ENCODE data around the gene TUBB2B. TPM values are rescaled to one million over a fixed set of nuclear protein-coding genes. Genes with fewer than 3 reads are reported as not detected.

TUBB2B gene
- total and polyA plus RNA-seq, 4 donors = 0.22 to 4.6 (median 3.2) TPM

DNA sequence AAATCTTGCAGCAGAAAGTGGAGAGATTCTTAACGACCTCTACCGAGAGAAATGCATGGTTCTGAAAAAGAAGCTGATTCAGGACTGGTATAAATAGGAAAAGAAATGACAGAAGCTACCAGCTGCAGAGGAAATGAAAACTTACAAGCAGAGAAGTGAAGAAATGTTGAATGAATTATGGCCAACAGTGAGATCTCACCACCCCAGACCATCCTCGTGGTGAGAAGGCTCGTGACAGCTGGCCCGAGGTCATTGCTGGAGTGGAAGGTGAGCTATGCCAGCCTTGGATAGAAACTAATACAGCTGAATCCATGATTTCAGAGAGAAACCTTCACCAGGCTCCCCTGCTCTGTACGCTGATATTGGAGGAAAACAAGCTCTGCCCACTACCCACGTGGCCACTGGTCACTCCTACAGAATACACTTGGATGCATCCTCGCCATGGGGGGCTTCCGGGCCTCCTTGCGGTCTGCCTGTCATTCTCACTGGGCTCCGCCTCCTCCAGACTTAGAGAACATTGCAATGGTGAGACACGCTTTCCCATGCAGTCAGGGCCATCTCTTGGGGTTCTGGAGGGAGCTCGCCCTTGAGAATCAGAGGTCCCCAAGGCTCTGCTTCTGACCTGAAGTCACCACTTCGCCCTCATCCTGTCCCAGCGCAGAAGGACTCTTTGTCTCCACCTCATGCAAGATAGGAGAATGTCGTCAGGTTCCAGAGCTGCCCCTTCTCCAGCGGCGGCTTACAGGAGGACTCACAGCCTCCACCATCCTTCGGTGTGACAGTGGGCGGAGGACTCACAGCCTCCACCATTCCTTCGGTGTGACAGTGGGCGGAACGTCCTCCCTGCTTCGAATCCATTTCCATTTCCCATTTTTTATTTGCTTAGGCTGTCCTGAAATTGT is 10.6 kb upstream of the TUBB2B start:
- TF ChIP-seq, protein P1, sequence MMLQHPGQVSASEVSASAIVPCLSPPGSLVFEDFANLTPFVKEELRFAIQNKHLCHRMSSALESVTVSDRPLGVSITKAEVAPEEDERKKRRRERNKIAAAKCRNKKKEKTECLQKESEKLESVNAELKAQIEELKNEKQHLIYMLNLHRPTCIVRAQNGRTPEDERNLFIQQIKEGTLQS (IDR thresholded peaks at IDR 0.05) = no peak
- TF ChIP-seq YY1 (IDR thresholded peaks at IDR 0.05) = no peak
- TF ChIP-seq TAF1 (conservative IDR thresholded peaks at IDR 0.05) = no peak
- TF ChIP-seq, protein P2, sequence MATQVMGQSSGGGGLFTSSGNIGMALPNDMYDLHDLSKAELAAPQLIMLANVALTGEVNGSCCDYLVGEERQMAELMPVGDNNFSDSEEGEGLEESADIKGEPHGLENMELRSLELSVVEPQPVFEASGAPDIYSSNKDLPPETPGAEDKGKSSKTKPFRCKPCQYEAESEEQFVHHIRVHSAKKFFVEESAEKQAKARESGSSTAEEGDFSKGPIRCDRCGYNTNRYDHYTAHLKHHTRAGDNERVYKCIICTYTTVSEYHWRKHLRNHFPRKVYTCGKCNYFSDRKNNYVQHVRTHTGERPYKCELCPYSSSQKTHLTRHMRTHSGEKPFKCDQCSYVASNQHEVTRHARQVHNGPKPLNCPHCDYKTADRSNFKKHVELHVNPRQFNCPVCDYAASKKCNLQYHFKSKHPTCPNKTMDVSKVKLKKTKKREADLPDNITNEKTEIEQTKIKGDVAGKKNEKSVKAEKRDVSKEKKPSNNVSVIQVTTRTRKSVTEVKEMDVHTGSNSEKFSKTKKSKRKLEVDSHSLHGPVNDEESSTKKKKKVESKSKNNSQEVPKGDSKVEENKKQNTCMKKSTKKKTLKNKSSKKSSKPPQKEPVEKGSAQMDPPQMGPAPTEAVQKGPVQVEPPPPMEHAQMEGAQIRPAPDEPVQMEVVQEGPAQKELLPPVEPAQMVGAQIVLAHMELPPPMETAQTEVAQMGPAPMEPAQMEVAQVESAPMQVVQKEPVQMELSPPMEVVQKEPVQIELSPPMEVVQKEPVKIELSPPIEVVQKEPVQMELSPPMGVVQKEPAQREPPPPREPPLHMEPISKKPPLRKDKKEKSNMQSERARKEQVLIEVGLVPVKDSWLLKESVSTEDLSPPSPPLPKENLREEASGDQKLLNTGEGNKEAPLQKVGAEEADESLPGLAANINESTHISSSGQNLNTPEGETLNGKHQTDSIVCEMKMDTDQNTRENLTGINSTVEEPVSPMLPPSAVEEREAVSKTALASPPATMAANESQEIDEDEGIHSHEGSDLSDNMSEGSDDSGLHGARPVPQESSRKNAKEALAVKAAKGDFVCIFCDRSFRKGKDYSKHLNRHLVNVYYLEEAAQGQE (IDR thresholded peaks at IDR 0.05) = no peak
- TF ChIP-seq NR2F2 (IDR thresholded peaks at IDR 0.05) = no peak
- no peak for TF ChIP-seq SP1 (IDR thresholded peaks at IDR 0.05)
- no peak for TF ChIP-seq FOXA1 (IDR thresholded peaks at IDR 0.05)
- TF ChIP-seq, protein P3, sequence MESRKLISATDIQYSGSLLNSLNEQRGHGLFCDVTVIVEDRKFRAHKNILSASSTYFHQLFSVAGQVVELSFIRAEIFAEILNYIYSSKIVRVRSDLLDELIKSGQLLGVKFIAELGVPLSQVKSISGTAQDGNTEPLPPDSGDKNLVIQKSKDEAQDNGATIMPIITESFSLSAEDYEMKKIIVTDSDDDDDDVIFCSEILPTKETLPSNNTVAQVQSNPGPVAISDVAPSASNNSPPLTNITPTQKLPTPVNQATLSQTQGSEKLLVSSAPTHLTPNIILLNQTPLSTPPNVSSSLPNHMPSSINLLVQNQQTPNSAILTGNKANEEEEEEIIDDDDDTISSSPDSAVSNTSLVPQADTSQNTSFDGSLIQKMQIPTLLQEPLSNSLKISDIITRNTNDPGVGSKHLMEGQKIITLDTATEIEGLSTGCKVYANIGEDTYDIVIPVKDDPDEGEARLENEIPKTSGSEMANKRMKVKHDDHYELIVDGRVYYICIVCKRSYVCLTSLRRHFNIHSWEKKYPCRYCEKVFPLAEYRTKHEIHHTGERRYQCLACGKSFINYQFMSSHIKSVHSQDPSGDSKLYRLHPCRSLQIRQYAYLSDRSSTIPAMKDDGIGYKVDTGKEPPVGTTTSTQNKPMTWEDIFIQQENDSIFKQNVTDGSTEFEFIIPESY (IDR thresholded peaks at IDR 0.05) = no peak
- no peak for TF ChIP-seq JUND (IDR thresholded peaks at IDR 0.05)
- TF ChIP-seq, protein P4, sequence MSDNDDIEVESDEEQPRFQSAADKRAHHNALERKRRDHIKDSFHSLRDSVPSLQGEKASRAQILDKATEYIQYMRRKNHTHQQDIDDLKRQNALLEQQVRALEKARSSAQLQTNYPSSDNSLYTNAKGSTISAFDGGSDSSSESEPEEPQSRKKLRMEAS (IDR thresholded peaks at IDR 0.05) = no peak
- no peak for TF ChIP-seq EGR1 (IDR thresholded peaks at IDR 0.05; ENCODE audit: low read depth in 2 of 2)
- no peak for TF ChIP-seq GABPA (IDR thresholded peaks at IDR 0.05 in 1 of 2, conservative IDR thresholded peaks at IDR 0.05 in 1 of 2)
- no peak for TF ChIP-seq RXRA (IDR thresholded peaks at IDR 0.05)
- no peak for TF ChIP-seq RAD21 (IDR thresholded peaks at IDR 0.05)
- Histone ChIP-seq H3K4me1 (ENCODE audit: control insufficient read depth in 4 of 4, insufficient read depth in 4 of 4, low read length in 3 of 4) (no peaks in the 10 kb centered on the region), H3K27ac (ENCODE audit: low read depth in 1 of 2, low read length in 2 of 2) (no peak overlapping the region), H3K4me3 (ENCODE audit: low read depth in 1 of 3, low read length in 3 of 3) (no peak overlapping the region), H3K9ac (ENCODE audit: low read depth in 1 of 2, low read length in 2 of 2) (no peak overlapping the region), H3K36me3 (ENCODE audit: control insufficient read depth in 4 of 4, insufficient read depth in 3 of 4, low read depth in 1 of 4, low read length in 3 of 4) (no peaks in the 10 kb centered on the region), H3K9me3 (ENCODE audit: control insufficient read depth in 4 of 4, low read length in 3 of 4) (no peaks in the 10 kb centered on the region), H3K27me3 (ENCODE audit: control insufficient read depth in 4 of 4, insufficient read depth in 4 of 4, low read length in 3 of 4) (peaks cover 0 to 2% (median 0%) of the 10 kb centered on the region in 4 donors)
- 80% methylated on average over 24 of the region's 24 CpGs for WGBS
- no peak for DNase-seq (ENCODE audit: low spot score)

DNA sequence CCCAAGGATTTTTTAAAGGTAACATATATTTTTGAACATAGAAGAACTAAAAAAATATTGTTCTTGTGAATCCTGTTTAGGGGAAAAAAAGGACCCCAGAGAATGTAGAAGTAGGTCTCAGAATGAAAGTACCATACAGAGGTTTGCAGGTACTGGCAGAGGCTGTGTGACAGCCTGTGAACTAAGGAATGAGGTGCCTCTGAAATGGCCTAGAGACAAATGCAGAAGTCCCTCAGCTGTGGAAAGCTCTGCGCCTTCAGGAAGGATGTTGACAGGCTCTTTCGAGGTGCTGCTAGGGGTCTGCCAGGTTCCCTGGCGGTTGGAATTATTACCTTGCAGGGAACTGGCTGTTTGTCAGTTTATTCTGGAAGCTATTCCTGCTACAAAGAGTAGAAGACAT is 8.6 kb upstream of the TUBB2B start:
- TF ChIP-seq RXRA (IDR thresholded peaks at IDR 0.05) (no peak), EGR1 (IDR thresholded peaks at IDR 0.05; ENCODE audit: low read depth in 2 of 2) (no peak), SP1 (IDR thresholded peaks at IDR 0.05) (no peak), YY1 (IDR thresholded peaks at IDR 0.05) (no peak), HNF4G (IDR thresholded peaks at IDR 0.05) (no peak), FOXA2 (IDR thresholded peaks at IDR 0.05) (no peak)
- TF ChIP-seq, protein P2 (IDR thresholded peaks at IDR 0.05) = no peak
- TF ChIP-seq, protein P1 (IDR thresholded peaks at IDR 0.05) = no peak
- Histone ChIP-seq H3K27me3 (ENCODE audit: control insufficient read depth in 4 of 4, insufficient read depth in 4 of 4, low read length in 3 of 4) (peaks cover 0 to 2% (median 0%) of the 10 kb centered on the region in 4 donors), H3K36me3 (ENCODE audit: control insufficient read depth in 4 of 4, insufficient read depth in 3 of 4, low read depth in 1 of 4, low read length in 3 of 4) (no peaks in the 10 kb centered on the region), H3K27ac (ENCODE audit: low read depth in 1 of 2, low read length in 2 of 2) (no peak overlapping the region), H3K9me3 (ENCODE audit: control insufficient read depth in 4 of 4, low read length in 3 of 4) (no peaks in the 10 kb centered on the region), H3K4me3 (ENCODE audit: low read depth in 1 of 3, low read length in 3 of 3) (no peak overlapping the region), H3K4me1 (ENCODE audit: control insufficient read depth in 4 of 4, insufficient read depth in 4 of 4, low read length in 3 of 4) (peaks cover 3 to 10% (median 6%) of the 10 kb centered on the region in 4 donors), H3K9ac (ENCODE audit: low read depth in 1 of 2, low read length in 2 of 2) (no peak overlapping the region)
- DNase-seq (ENCODE audit: low spot score) = no peak
- WGBS = 74% methylated on average over 3 of the region's 3 CpGs
